ENCODE data around the gene EIF2A. TPM values are rescaled to one million over a fixed set of nuclear protein-coding genes. Genes with fewer than 3 reads are reported as not detected.

EIF2A gene
- total RNA-seq, 1 experiment from 2014 or later, result 74.1 TPM

DNA sequence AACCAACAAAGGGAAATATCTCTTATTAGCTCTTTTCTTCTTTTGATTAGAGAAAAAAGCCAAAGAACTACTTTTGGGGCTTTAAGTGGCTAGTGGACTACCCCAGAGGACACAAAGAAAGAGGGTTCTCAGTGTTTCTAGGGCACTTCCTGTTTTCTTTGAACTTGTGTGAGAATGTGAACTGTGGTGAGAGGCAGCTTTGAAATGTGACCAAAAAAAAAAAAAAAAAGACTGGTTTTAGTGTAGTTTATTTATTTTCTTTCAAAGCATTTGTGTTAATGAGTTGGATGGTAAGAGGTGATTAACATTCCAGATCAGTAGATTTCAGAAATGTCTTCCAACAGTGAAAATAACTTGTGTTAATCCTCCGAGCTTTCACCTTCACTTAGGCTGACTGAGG lies 88.9 kb downstream of the EIF2A start:
- Histone ChIP-seq H3K27ac (ENCODE audit: insufficient read length, low read depth, low read length) (no peak overlapping the region), H2BK120ac (ENCODE audit: low read depth, low read length, poor library complexity, severe bottlenecking) (no peak overlapping the region), H3K14ac (ENCODE audit: insufficient read depth, low read length) (no peak overlapping the region), H3K27me3 (ENCODE audit: insufficient read depth, low read length) (no peaks in the 10 kb centered on the region), H3K23ac (ENCODE audit: insufficient read length, low read depth, low read length) (no peak overlapping the region), H4K5ac (ENCODE audit: insufficient read length, low read depth, low read length) (no peak overlapping the region), H2AFZ (ENCODE audit: low read length) (no peak overlapping the region), H2BK20ac (ENCODE audit: low read depth, low read length, poor library complexity, severe bottlenecking) (no peak overlapping the region), H3K9ac (ENCODE audit: extremely low read depth, insufficient read length, low read length) (no peak overlapping the region), H3K23me2 (ENCODE audit: insufficient read length, low read depth, low read length, poor library complexity, severe bottlenecking) (no peaks in the 10 kb centered on the region), H3K9me3 (ENCODE audit: control insufficient read depth, low read depth, low read length) (no peaks in the 10 kb centered on the region), H3K4me1 (ENCODE audit: insufficient read depth, low read length) (no peaks in the 10 kb centered on the region; the same call in 1 of the 2 replicates), H4K8ac (replicated peaks; ENCODE audit: insufficient read length, low read depth, low read length) (no peak overlapping the region), H3K79me2 (ENCODE audit: insufficient read depth, low read length) (no peaks in the 10 kb centered on the region), H2BK5ac (ENCODE audit: insufficient read length, low read length) (no peak overlapping the region), H3K4ac (ENCODE audit: low read depth, low read length) (no peak overlapping the region), H2AK5ac (ENCODE audit: insufficient read length, low read length) (no peak overlapping the region), H3K18ac (ENCODE audit: insufficient read length, low read depth, low read length) (no peak overlapping the region), H3T11ph (ENCODE audit: low read length) (no peak overlapping the region), H2BK12ac (ENCODE audit: insufficient read length, low read depth, low read length) (no peak overlapping the region), H3K79me1 (ENCODE audit: insufficient read depth, low read depth, low read length, poor library complexity, severe bottlenecking) (no peaks in the 10 kb centered on the region), H2BK15ac (ENCODE audit: low read depth, low read length) (no peak overlapping the region), H3K4me2 (ENCODE audit: insufficient read depth, insufficient read length, low read length) (no peak overlapping the region), H4K91ac (ENCODE audit: insufficient read length, low read depth, low read length) (no peak overlapping the region), H4K20me1 (ENCODE audit: control insufficient read depth, insufficient read depth, insufficient read length) (no peaks in the 10 kb centered on the region), H3K56ac (ENCODE audit: insufficient read length, low read depth, low read length) (no peak overlapping the region)
- DNase-seq, result no peak
- no CpG with 5 or more reads among the region's 1 CpG for WGBS (ENCODE audit: extremely low coverage, insufficient read length, low lambda C conversion rate)
- no peak overlapping the region for H3K4me3 Mint-ChIP-seq
- no peaks in the 10 kb centered on the region for H3K9me3 Mint-ChIP-seq
- peaks cover 0 to 2% (median 1%) of the 10 kb centered on the region in 3 experiments; a peak in 3 of 7 replicates for H3K36me3 Mint-ChIP-seq (ENCODE audit: insufficient read depth in 1 of 3, low read depth in 3 of 3)
- peaks cover 13 to 14% of the 10 kb centered on the region in 2 experiments for H3K4me1 Mint-ChIP-seq
- H3K27ac Mint-ChIP-seq, result 0 out of 7 replicates have a peak overlapping the region, but pooled peaks of 1 of the 3 experiments have one; percentile 15
- no peaks in the 10 kb centered on the region for H3K27me3 Mint-ChIP-seq (ENCODE audit: low read depth)
- TF ChIP-seq, protein P1, sequence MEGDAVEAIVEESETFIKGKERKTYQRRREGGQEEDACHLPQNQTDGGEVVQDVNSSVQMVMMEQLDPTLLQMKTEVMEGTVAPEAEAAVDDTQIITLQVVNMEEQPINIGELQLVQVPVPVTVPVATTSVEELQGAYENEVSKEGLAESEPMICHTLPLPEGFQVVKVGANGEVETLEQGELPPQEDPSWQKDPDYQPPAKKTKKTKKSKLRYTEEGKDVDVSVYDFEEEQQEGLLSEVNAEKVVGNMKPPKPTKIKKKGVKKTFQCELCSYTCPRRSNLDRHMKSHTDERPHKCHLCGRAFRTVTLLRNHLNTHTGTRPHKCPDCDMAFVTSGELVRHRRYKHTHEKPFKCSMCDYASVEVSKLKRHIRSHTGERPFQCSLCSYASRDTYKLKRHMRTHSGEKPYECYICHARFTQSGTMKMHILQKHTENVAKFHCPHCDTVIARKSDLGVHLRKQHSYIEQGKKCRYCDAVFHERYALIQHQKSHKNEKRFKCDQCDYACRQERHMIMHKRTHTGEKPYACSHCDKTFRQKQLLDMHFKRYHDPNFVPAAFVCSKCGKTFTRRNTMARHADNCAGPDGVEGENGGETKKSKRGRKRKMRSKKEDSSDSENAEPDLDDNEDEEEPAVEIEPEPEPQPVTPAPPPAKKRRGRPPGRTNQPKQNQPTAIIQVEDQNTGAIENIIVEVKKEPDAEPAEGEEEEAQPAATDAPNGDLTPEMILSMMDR (conservative IDR thresholded peaks at IDR 0.05), result no peak

Other genes starting within 250 kb of the EIF2A start
- gene TSC22D2, start 138.5 kb upstream of the EIF2A start, total RNA-seq (2021), result 25.4 and 26.5 TPM in 2 replicates
- gene SERP1, start 291 bp upstream of the EIF2A start, total RNA-seq (2021), result 78.5 and 84.8 TPM in 2 replicates
- 73.8 and 79.1 TPM in 2 replicates for gene SELENOT, start 56.5 kb downstream of the EIF2A start, total RNA-seq (2021)
- gene ERICH6, start 157.1 kb downstream of the EIF2A start, total RNA-seq (2021), result not detected in 2 replicates
- 17.4 and 18.6 TPM in 2 replicates for gene SIAH2, start 216.4 kb downstream of the EIF2A start, total RNA-seq (2021)

All from H9 (cell line).